CD14-positive monocyte (primary cell): Measurements from ENCODE around the gene C19orf12. TPM values are rescaled to one million over a fixed set of nuclear protein-coding genes. Genes with fewer than 3 reads are reported as not detected.

Experiments
- DNase-seq, 3 donors: peaks; one replicate each; pipeline ENCODE4 v3.0.0-alpha.2; 2011 to 2022
- H2AFZ ChIP-seq: 2 replicates; pipeline ENCODE4 v1.6.0; 2012; ENCODE audit warnings: mild to moderate bottlenecking, low read depth, low read length, inconsistent platforms; ENCODE audit not compliant: insufficient read depth, poor library complexity, severe bottlenecking
- H3K27ac ChIP-seq, 2 donors: 1 replicate in 1 of 2; 2 replicates in 1 of 2; pipeline ENCODE4 v1.5.1; 2012 to 2013; ENCODE audit warnings: low read length in 2 of 2, control low read depth in 1 of 2, inconsistent platforms in 1 of 2, low read depth in 1 of 2, mild to moderate bottlenecking in 1 of 2
- H3K27me3 ChIP-seq, 2 donors: one replicate each; pipeline versions ENCODE4 v1.6.0 to v1.6.1; 2011 to 2013; ENCODE audit warnings: low read length in 2 of 2; ENCODE audit not compliant: control insufficient read depth in 2 of 2, insufficient read depth in 2 of 2
- H3K36me3 ChIP-seq, 2 donors: replicated peaks in 1 of 2; 1 replicate in 1 of 2; 2 replicates in 1 of 2; pipeline versions ENCODE4 v1.5.1 to v1.6.1; 2012 to 2013; ENCODE audit warnings: low read length in 2 of 2, control low read depth in 1 of 2, inconsistent platforms in 1 of 2, mild to moderate bottlenecking in 1 of 2; ENCODE audit not compliant: insufficient read depth in 2 of 2, control insufficient read depth in 1 of 2
- H3K4me1 ChIP-seq, 2 donors: 1 replicate in 1 of 2; 2 replicates in 1 of 2; pipeline versions ENCODE4 v1.5.1 to v1.6.1; 2012 to 2013; ENCODE audit warnings: low read length in 2 of 2, control low read depth in 1 of 2, inconsistent platforms in 1 of 2, mild to moderate bottlenecking in 1 of 2, moderate library complexity in 1 of 2; ENCODE audit not compliant: insufficient read depth in 2 of 2, control insufficient read depth in 1 of 2
- H3K4me2 ChIP-seq: replicated peaks from 2 replicates; pipeline ENCODE3; 2012; ENCODE audit warnings: low read length, moderate library complexity, mild to moderate bottlenecking; ENCODE audit not compliant: poor library complexity, severe bottlenecking; ENCODE audit errors: extremely low read depth
- H3K4me3 ChIP-seq, 3 experiments: fragments of 200-600 bp in 1 of 3; sonication (generic) in 1 of 3; replicated peaks in 1 of 3; 1 replicate in 2 of 3; 2 replicates in 1 of 3; pipeline ENCODE4 v1.5.1; 2011 to 2013; ENCODE audit warnings: low read length in 3 of 3, mild to moderate bottlenecking in 3 of 3, control low read depth in 2 of 3, low read depth in 2 of 3, inconsistent platforms in 1 of 3, moderate library complexity in 1 of 3
- H3K79me2 ChIP-seq: 2 replicates; pipeline ENCODE4 v1.6.0; 2012; ENCODE audit warnings: mild to moderate bottlenecking, control low read depth, inconsistent platforms, low read length, moderate library complexity; ENCODE audit not compliant: insufficient read depth
- H3K9ac ChIP-seq: 2 replicates; pipeline ENCODE4 v1.6.0; 2017; ENCODE audit warnings: low read length, mild to moderate bottlenecking; ENCODE audit not compliant: insufficient read depth, poor library complexity, severe bottlenecking
- H3K9me3 ChIP-seq, 2 donors: replicated peaks in 1 of 2; 1 replicate in 1 of 2; 2 replicates in 1 of 2; pipeline versions ENCODE4 v1.5.1 to v1.6.1; 2012 to 2013; ENCODE audit warnings: low read length in 2 of 2, control low read depth in 1 of 2; ENCODE audit not compliant: control insufficient read depth in 1 of 2, insufficient read depth in 1 of 2
- H4K20me1 ChIP-seq: 2 replicates; pipeline ENCODE4 v1.6.0; 2012; ENCODE audit warnings: mild to moderate bottlenecking, low read length, control low read depth, moderate library complexity; ENCODE audit not compliant: insufficient read depth
- H3K27ac Mint-ChIP-seq, 7 donors: one replicate each; pipeline ENCODE4 v1.8.0; 2020; ENCODE audit warnings: mild to moderate bottlenecking in 7 of 7, mixed read lengths in 7 of 7, moderate library complexity in 6 of 7, inconsistent platforms in 2 of 7
- H3K27me3 Mint-ChIP-seq, 3 donors: one replicate each; pipeline ENCODE4 v1.8.0; 2021 to 2022; ENCODE audit warnings: low read depth in 3 of 3, mild to moderate bottlenecking in 3 of 3, mixed read lengths in 3 of 3, moderate library complexity in 3 of 3, inconsistent platforms in 1 of 3
- H3K36me3 Mint-ChIP-seq, 2 donors: one replicate each; pipeline ENCODE4 v1.8.0; 2020; ENCODE audit warnings: mixed read lengths in 2 of 2, inconsistent platforms in 1 of 2, mild to moderate bottlenecking in 1 of 2
- H3K4me1 Mint-ChIP-seq: one replicate; pipeline ENCODE4 v1.8.0; 2020; ENCODE audit warnings: mild to moderate bottlenecking, mixed read lengths
- H3K4me3 Mint-ChIP-seq, 2 donors: one replicate each; pipeline ENCODE4 v1.8.0; 2020; ENCODE audit warnings: mild to moderate bottlenecking in 2 of 2, mixed read lengths in 2 of 2, moderate library complexity in 1 of 2
- H3K9me3 Mint-ChIP-seq, 7 donors: one replicate each; pipeline ENCODE4 v1.8.0; 2020 to 2022; ENCODE audit warnings: mixed read lengths in 7 of 7, mild to moderate bottlenecking in 6 of 7, moderate library complexity in 6 of 7, inconsistent platforms in 2 of 7
- WGBS: methylation state at CpG from one replicate; pipeline ENCODE4 v1.1.5; 2013; ENCODE audit warnings: missing lambda C conversion rate; ENCODE audit not compliant: insufficient coverage; 5-methylcytosine and 5-hydroxymethylcytosine counted together
- intact Hi-C, 2 donors: fragments of 100-400 bp; cut with micrococcal nuclease; formaldehyde crosslinking; loops; one replicate each; pipeline versions ENCODE4 v1.15.0 to v1.15.1; 2023
- polyA plus RNA-seq, 3 donors: library from polyadenylated mRNA; depleted of rRNA in 1 of 3; unstranded in 2 of 3; stranded (reverse) in 1 of 3; fragments of 300-500 nt in 2 of 3; fragments of >200 nt in 1 of 3; fragmentation: Illumina TruSeq in 2 of 3; gene quantifications; 1 replicate in 2 of 3; 2 replicates in 1 of 3; pipeline ENCODE4 v1.2.3, GENCODE V29; 2012 to 2021
- TF ChIP-seq, protein P1 (sequence below): fragments of 200-600 bp; IDR thresholded peaks from one replicate; pipeline ENCODE4 v1.8.0; 2022; ENCODE audit warnings: antibody characterized with exemption, mild to moderate bottlenecking

The C19orf12 gene
- polyA plus RNA-seq, 3 donors, result 6.0 to 8.0 (median 6.8) TPM

GRCh38 chr19:29670255-29670654, 44.8 kb downstream of the C19orf12 start:
- Histone ChIP-seq H3K4me3 (no peak overlapping the region), H3K27me3 (peaks cover 0 to 11% of the 10 kb centered on the region in 2 donors), H3K9me3 (peaks cover 0 to 4% of the 10 kb centered on the region in 2 donors), H3K9ac (no peak overlapping the region), H3K27ac (no peak overlapping the region), H3K36me3 (no peaks in the 10 kb centered on the region), H3K4me2 (no peak overlapping the region), H3K79me2 (no peaks in the 10 kb centered on the region), H2AFZ (no peak overlapping the region), H4K20me1 (no peaks in the 10 kb centered on the region), H3K4me1 (peaks cover 8 to 10% of the 10 kb centered on the region in 2 donors)
- no CpG with 5 or more reads among the region's 5 CpGs for WGBS
- H3K27me3 Mint-ChIP-seq, result peaks cover 3 to 20% (median 8%) of the 10 kb centered on the region in 3 donors
- peaks cover 0 to 2% (median 0%) of the 10 kb centered on the region in 7 donors for H3K9me3 Mint-ChIP-seq
- DNase-seq, result no peak
- intact Hi-C loops, result no loop called here
- TF ChIP-seq, protein P1, sequence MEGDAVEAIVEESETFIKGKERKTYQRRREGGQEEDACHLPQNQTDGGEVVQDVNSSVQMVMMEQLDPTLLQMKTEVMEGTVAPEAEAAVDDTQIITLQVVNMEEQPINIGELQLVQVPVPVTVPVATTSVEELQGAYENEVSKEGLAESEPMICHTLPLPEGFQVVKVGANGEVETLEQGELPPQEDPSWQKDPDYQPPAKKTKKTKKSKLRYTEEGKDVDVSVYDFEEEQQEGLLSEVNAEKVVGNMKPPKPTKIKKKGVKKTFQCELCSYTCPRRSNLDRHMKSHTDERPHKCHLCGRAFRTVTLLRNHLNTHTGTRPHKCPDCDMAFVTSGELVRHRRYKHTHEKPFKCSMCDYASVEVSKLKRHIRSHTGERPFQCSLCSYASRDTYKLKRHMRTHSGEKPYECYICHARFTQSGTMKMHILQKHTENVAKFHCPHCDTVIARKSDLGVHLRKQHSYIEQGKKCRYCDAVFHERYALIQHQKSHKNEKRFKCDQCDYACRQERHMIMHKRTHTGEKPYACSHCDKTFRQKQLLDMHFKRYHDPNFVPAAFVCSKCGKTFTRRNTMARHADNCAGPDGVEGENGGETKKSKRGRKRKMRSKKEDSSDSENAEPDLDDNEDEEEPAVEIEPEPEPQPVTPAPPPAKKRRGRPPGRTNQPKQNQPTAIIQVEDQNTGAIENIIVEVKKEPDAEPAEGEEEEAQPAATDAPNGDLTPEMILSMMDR, result no peak
- peaks cover 31% of the 10 kb centered on the region for H3K4me1 Mint-ChIP-seq
- no peak overlapping the region for H3K27ac Mint-ChIP-seq
- H3K36me3 Mint-ChIP-seq, result no peaks in the 10 kb centered on the region
- no peak overlapping the region for H3K4me3 Mint-ChIP-seq

DNA sequence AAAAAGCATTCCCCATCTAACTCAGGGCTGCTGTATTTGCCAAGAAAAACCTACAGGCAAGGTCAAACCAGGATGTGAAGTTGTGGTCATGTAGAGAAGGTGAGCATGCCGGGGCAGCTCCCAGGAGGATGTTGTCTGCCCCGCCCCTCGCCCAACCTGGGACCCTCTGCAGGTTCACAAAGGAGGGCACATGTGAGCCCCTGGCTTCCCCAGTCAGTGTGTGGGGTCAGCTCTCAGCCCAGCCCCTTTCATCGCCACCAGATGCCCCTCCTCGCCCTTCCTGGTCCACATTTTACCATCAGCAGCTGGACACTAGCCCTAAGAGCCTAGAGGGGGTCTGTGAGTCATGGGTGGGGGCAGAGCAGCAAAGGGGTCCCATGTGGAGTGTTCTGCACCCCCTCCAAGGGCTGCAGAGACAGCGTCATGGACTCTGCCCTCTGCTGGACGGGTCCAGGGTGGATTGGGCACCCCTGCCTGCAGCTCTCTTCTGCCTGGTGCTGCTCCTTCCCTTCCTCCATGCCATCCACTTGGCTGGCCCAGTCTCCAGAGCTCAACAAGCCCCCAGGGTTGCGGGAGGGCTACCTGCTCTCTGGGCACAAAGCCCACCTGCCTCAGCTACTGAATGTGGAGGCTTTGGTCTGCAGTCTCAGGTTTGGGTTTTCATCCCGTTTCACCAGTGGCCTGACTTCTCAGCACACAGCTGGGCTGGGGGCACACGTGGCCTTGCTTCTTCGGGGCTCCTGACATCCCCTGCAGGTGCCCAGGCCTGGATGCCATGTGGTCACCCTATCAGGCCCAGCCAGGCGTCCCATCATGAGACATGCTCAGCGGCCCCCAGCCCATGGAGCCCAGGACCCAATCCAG, 46.1 kb downstream of the C19orf12 start:
- Histone ChIP-seq H3K4me1 (peaks cover 14 to 16% of the 10 kb centered on the region in 2 donors), H3K4me2 (no peak overlapping the region), H3K4me3 (no peak overlapping the region)

More for the DNA sequence above, 46.1 kb downstream of the C19orf12 start:
- WGBS, result 85% methylated on average over 11 of the region's 13 CpGs
- intact Hi-C loops, result loop anchor here (5.0 kb wide), 1 partner anchor 57 kb away; no protein-coding TSS in a partner anchor
- Histone ChIP-seq H3K9ac (no peak overlapping the region), H3K79me2 (no peaks in the 10 kb centered on the region), H3K36me3 (no peaks in the 10 kb centered on the region), H3K27me3 (peaks cover 0 to 11% of the 10 kb centered on the region in 2 donors), H3K9me3 (peaks cover 0 to 4% of the 10 kb centered on the region in 2 donors), H2AFZ (no peak overlapping the region), H3K27ac (no peak overlapping the region), H4K20me1 (no peaks in the 10 kb centered on the region)
- peaks cover 3 to 20% (median 15%) of the 10 kb centered on the region in 3 donors for H3K27me3 Mint-ChIP-seq
- H3K4me3 Mint-ChIP-seq, result no peak overlapping the region
- no peak overlapping the region for H3K27ac Mint-ChIP-seq
- TF ChIP-seq, protein P1, result no peak
- H3K9me3 Mint-ChIP-seq, result peaks cover 0 to 2% (median 0%) of the 10 kb centered on the region in 7 donors
- H3K36me3 Mint-ChIP-seq, result no peaks in the 10 kb centered on the region
- H3K4me1 Mint-ChIP-seq, result peaks cover 38% of the 10 kb centered on the region
- DNase-seq, result no peak
